GM13977 (cell line): Measurements from ENCODE around the gene SCMH1.
"Not testable (repeated sequence)": the region's sequence is repeated elsewhere in the genome, so short reads cannot be mapped to it uniquely, and the experiment has no call there.

Source experiments
- DNase-seq: peaks from one replicate; pipeline ENCODE4 v3.0.0; 2012; ENCODE audit warnings: low spot score
- CTCF ChIP-seq: IDR thresholded peaks from 2 replicates; pipeline ENCODE4 v1.5.1; 2012; ENCODE audit warnings: mild to moderate bottlenecking, control low read depth; ENCODE audit not compliant: insufficient read depth; ENCODE audit errors: extremely low read depth, missing control alignments
- in situ Hi-C: fragments of 300-500 bp; cut with MboI; formaldehyde crosslinking; loops from one replicate; pipeline ENCODE4 v1.12.0; 2022; ENCODE audit warnings: low sequenced_read_pairs, low pct_unique_long_range_greater_than_20kb, mixed read lengths, inconsistent platforms; ENCODE audit not compliant: unreplicated experiment

SCMH1 gene

GRCh38 chr1:41259221-41259620 is 17.1 kb upstream of the SCMH1 start:
- in situ Hi-C loops: no loop called here

GRCh38 chr1:41255978-41256377 is 13.9 kb upstream of the SCMH1 start:
- DNase-seq: no peak
- in situ Hi-C loops: no loop called here
- TF ChIP-seq CTCF: no peak

More at GRCh38 chr1:41259221-41259620, 17.1 kb upstream of the SCMH1 start:
- DNase-seq: no peak
- no peak for TF ChIP-seq CTCF

DNA sequence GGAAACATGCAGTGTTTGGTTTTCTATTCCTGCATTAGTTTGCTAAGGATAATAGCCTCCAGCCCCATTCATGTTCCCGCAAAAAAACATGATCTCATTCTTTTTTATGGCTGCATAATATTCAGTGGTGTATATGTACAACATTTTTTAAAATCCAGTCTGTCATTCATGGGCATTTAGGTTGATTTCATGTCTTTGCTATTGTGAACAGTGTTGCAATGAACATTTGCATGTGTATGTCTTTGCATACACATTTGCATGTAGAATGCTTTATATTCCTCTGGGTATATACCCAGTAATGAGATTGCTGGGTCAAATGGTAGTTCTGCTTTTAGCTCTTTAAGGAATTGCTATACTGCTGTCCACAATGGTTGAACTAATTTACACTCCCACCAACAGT is 9.0 kb upstream of the SCMH1 start:
- DNase-seq, in situ Hi-C loops: not testable (repeated sequence)

DNA sequence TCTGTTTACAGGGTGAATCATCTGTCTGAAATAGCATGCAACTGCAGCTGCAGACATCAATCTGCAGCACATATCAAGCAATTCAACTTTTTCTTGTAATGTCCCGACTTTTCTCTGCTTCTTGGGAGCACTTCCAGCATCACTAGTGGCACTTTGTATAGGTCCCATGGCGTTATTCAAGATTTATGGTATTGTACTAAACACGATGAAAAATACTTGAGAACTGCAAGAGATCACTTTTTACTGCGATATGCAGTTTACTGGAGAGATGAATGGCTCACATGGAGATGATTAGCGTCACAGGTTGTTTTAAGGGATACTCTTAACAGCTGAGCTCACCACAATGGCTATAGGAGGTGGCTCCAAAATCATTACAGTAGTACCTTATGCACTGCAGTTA is 7.2 kb upstream of the SCMH1 start:
- in situ Hi-C loops: no loop called here
- no peak for TF ChIP-seq CTCF
- DNase-seq: no peak

DNA sequence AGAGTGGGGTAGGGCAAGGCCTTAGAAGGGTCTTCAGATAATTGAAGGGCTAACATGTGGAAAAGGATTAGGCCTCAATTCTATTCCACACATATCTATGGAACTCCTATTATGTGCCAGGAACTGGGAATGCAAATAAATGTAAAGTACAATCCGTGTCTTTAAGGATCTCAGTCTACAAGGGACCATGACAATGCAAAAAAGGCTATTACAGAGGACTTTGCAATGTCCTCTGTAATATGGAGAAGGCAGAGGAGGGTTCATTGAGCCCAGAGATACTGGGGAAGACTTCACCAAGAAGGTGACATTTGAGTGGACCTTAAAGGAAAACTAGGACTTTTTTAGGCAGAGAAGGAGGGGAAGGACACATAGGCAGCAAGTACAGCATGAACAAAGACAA is 4.5 kb upstream of the SCMH1 start:
- TF ChIP-seq CTCF: no peak
- no peak for DNase-seq
- in situ Hi-C loops: no loop called here

DNA sequence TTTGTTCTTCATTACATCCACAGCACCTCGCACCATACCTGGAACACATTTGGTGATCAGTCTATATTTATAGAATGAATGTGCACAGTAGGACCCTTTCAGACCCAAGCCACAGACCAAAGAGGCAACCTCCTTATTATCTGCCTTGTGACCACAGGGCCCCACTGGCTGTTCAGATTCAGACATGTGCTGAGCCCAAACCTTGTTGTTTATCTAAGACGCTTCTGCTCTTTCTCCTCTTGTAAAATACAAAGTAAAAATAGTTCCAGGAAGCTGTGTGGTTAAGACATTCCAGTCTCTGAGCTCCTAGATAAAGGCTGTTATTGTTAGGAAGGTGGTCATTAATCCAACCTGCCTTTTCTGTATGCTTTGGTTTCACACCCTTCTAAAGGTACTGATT is 3.6 kb upstream of the SCMH1 start:
- no peak for TF ChIP-seq CTCF
- in situ Hi-C loops: no loop called here
- DNase-seq: no peak

GRCh38 chr1:41243079-41243385 is 926 bp upstream of the SCMH1 start:
- DNase-seq: no peak
- no peak for TF ChIP-seq CTCF

More at GRCh38 chr1:41243079-41243385, 926 bp upstream of the SCMH1 start:
- in situ Hi-C loops: no loop called here
